ENCODE results near the gene SHQ1.
"Not testable (repeated sequence)": the region's sequence is repeated elsewhere in the genome, so short reads cannot be mapped to it uniquely, and the experiment has no call there.

SHQ1 gene

GRCh38 chr3:72810063-72810462 lies 38.2 kb downstream of the SHQ1 start:
- H3K4me3 ChIP-seq (ENCODE audit: low read depth, low read length), result no peak overlapping the region
- no peak for DNase-seq (ENCODE audit: low read depth)

- DNase-seq (ENCODE audit: low read depth), result no peak
- no peak overlapping the region for H3K4me3 ChIP-seq (ENCODE audit: low read depth, low read length)
These were observed 43.9 kb downstream of the SHQ1 start for GRCh38 chr3:72804361-72804760.

GRCh38 chr3:72803573-72803972 lies 44.7 kb downstream of the SHQ1 start:
- H3K4me3 ChIP-seq (ENCODE audit: low read depth, low read length), result no peak overlapping the region
- DNase-seq (ENCODE audit: low read depth), result no peak

- no peak for DNase-seq (ENCODE audit: low read depth)
- no peak overlapping the region for H3K4me3 ChIP-seq (ENCODE audit: low read depth, low read length)
These were observed 46.2 kb downstream of the SHQ1 start for GRCh38 chr3:72802001-72802400.

GRCh38 chr3:72800869-72801268 lies 47.4 kb downstream of the SHQ1 start:
- no peak for DNase-seq (ENCODE audit: low read depth)
- H3K4me3 ChIP-seq (ENCODE audit: low read depth, low read length), result no peak overlapping the region

GRCh38 chr3:72798552-72799195 lies 49.6 kb downstream of the SHQ1 start:
- no peak for DNase-seq (ENCODE audit: low read depth)
- H3K4me3 ChIP-seq (ENCODE audit: low read depth, low read length), result no peak overlapping the region

GRCh38 chr3:72797773-72798543 lies 50.3 kb downstream of the SHQ1 start:
- no peak overlapping the region for H3K4me3 ChIP-seq (ENCODE audit: low read depth, low read length)
- no peak for DNase-seq (ENCODE audit: low read depth)

- DNase-seq (ENCODE audit: low read depth), result no peak
- no peak overlapping the region for H3K4me3 ChIP-seq (ENCODE audit: low read depth, low read length)
These were observed 54.2 kb downstream of the SHQ1 start for GRCh38 chr3:72794079-72794478.

GRCh38 chr3:72791161-72791560 lies 57.1 kb downstream of the SHQ1 start:
- no peak for DNase-seq (ENCODE audit: low read depth)
- H3K4me3 ChIP-seq (ENCODE audit: low read depth, low read length), result no peak overlapping the region

GRCh38 chr3:72789786-72790185 lies 58.5 kb downstream of the SHQ1 start:
- H3K4me3 ChIP-seq (ENCODE audit: low read depth, low read length), result no peak overlapping the region
- DNase-seq (ENCODE audit: low read depth), result no peak

- not testable (repeated sequence) for DNase-seq (ENCODE audit: low read depth); H3K4me3 ChIP-seq (ENCODE audit: low read depth, low read length)
These were observed 60.0 kb downstream of the SHQ1 start for GRCh38 chr3:72788232-72788631.

GRCh38 chr3:72786668-72787067 lies 61.6 kb downstream of the SHQ1 start:
- no peak for DNase-seq (ENCODE audit: low read depth)
- H3K4me3 ChIP-seq (ENCODE audit: low read depth, low read length), result no peak overlapping the region

GRCh38 chr3:72784226-72784625 lies 64.0 kb downstream of the SHQ1 start:
- H3K4me3 ChIP-seq (ENCODE audit: low read depth, low read length), result no peak overlapping the region
- DNase-seq (ENCODE audit: low read depth), result no peak

- no peak for DNase-seq (ENCODE audit: low read depth)
- H3K4me3 ChIP-seq (ENCODE audit: low read depth, low read length), result no peak overlapping the region
These were observed 65.7 kb downstream of the SHQ1 start for GRCh38 chr3:72782521-72782920.

GRCh38 chr3:72769758-72770540 lies 78.3 kb downstream of the SHQ1 start:
- no peak for DNase-seq (ENCODE audit: low read depth)
- H3K4me3 ChIP-seq (ENCODE audit: low read depth, low read length), result no peak overlapping the region

- no peak for DNase-seq (ENCODE audit: low read depth)
- H3K4me3 ChIP-seq (ENCODE audit: low read depth, low read length), result no peak overlapping the region
These were observed 79.3 kb downstream of the SHQ1 start for GRCh38 chr3:72768936-72769335.

- H3K4me3 ChIP-seq (ENCODE audit: low read depth, low read length), result no peak overlapping the region
- no peak for DNase-seq (ENCODE audit: low read depth)
These were observed 79.8 kb downstream of the SHQ1 start for GRCh38 chr3:72768481-72768880.

- H3K4me3 ChIP-seq (ENCODE audit: low read depth, low read length), result no peak overlapping the region
- DNase-seq (ENCODE audit: low read depth), result no peak
These were observed 80.2 kb downstream of the SHQ1 start for GRCh38 chr3:72768006-72768441.

GRCh38 chr3:72766866-72767265 lies 81.4 kb downstream of the SHQ1 start:
- no peak overlapping the region for H3K4me3 ChIP-seq (ENCODE audit: low read depth, low read length)
- DNase-seq (ENCODE audit: low read depth), result no peak

- H3K4me3 ChIP-seq (ENCODE audit: low read depth, low read length), result no peak overlapping the region
- no peak for DNase-seq (ENCODE audit: low read depth)
These were observed 84.3 kb downstream of the SHQ1 start for GRCh38 chr3:72763751-72764440.

All from skeletal muscle cell (primary cell).